ENCODE data around the gene PRODH2.

- no peak for TF ChIP-seq CTCF (conservative IDR thresholded peaks at IDR 0.05; ENCODE audit: low read length)
- TF ChIP-seq EZH2phosphoT487 (IDR thresholded peaks at IDR 0.05; ENCODE audit: borderline replicate concordance) = no peak
Measured at GRCh38 chr19:35755131-35755549, 57.5 kb downstream of the PRODH2 start.

Measured in Loucy (cell line).